ENCODE data around the gene RRP12. TPM values are rescaled to one million over a fixed set of nuclear protein-coding genes. Genes with fewer than 3 reads are reported as not detected.
A peak's percentile ranks its signal among the peaks of the same experiment; 100 is the strongest.

RRP12 gene
- total RNA-seq, 2 donors from 2014 or later: 33.0 to 34.7 TPM

- no peaks in the 10 kb centered on the region for H3K9me3 Mint-ChIP-seq
- H3K36me3 Mint-ChIP-seq (ENCODE audit: low read depth): peaks cover 16% of the 10 kb centered on the region
- 89 to 100% methylated on average over 3 of the region's 3 CpGs for WGBS, 2 experiments (ENCODE audit: insufficient coverage in 1 of 2, insufficient read length in 1 of 2)
- H3K9ac ChIP-seq (ENCODE audit: extremely low read depth, low read length, poor library complexity, severe bottlenecking): no peak overlapping the region
- H3K27ac ChIP-seq (ENCODE audit: low read depth, low read length): no peak overlapping the region
- peaks cover 54% of the 10 kb centered on the region for H3K4me1 Mint-ChIP-seq
- peak overlapping the region; percentile 84 for H3K27ac Mint-ChIP-seq
- no peak for TF ChIP-seq CTCF (conservative IDR thresholded peaks at IDR 0.05)
- H3K36me3 ChIP-seq (ENCODE audit: control insufficient read depth, insufficient read depth, low read length): peaks cover 3% of the 10 kb centered on the region
- peak overlapping the region; percentile 48 for H3K4me3 ChIP-seq (ENCODE audit: low read length)
- no peak for DNase-seq
- H3K27me3 Mint-ChIP-seq (ENCODE audit: insufficient read depth): peaks cover 1% of the 10 kb centered on the region
- H3K4me3 Mint-ChIP-seq: no peak overlapping the region
- peaks cover 9% of the 10 kb centered on the region for H3K4me1 ChIP-seq (ENCODE audit: control insufficient read depth, insufficient read depth, low read length)
- no peaks in the 10 kb centered on the region for H3K9me3 ChIP-seq (ENCODE audit: control insufficient read depth, low read length)
- no peaks in the 10 kb centered on the region for H3K27me3 ChIP-seq (ENCODE audit: control insufficient read depth, insufficient read depth, low read length, poor library complexity, severe bottlenecking)
Measured at GRCh38 chr10:97328646-97329453, 72.3 kb downstream of the RRP12 start.

GRCh38 chr10:97327348-97328294, 73.5 kb downstream of the RRP12 start:
- Histone ChIP-seq H3K27me3 (ENCODE audit: control insufficient read depth, insufficient read depth, low read length, poor library complexity, severe bottlenecking) (no peaks in the 10 kb centered on the region), H3K36me3 (ENCODE audit: control insufficient read depth, insufficient read depth, low read length) (peaks cover 3% of the 10 kb centered on the region), H3K4me3 (ENCODE audit: low read length) (no peak overlapping the region), H3K9ac (ENCODE audit: extremely low read depth, low read length, poor library complexity, severe bottlenecking) (no peak overlapping the region), H3K9me3 (ENCODE audit: control insufficient read depth, low read length) (no peaks in the 10 kb centered on the region), H3K27ac (ENCODE audit: low read depth, low read length) (no peak overlapping the region), H3K4me1 (ENCODE audit: control insufficient read depth, insufficient read depth, low read length) (peaks cover 9% of the 10 kb centered on the region)
- TF ChIP-seq CTCF (conservative IDR thresholded peaks at IDR 0.05): no peak
- no peaks in the 10 kb centered on the region for H3K9me3 Mint-ChIP-seq
- H3K27ac Mint-ChIP-seq: peak overlapping the region; percentile 84
- H3K4me3 Mint-ChIP-seq: peak overlapping the region; percentile 2
- H3K4me1 Mint-ChIP-seq: peaks cover 54% of the 10 kb centered on the region
- H3K27me3 Mint-ChIP-seq (ENCODE audit: insufficient read depth): peaks cover 1% of the 10 kb centered on the region
- DNase-seq: peak; percentile 51
- 75 to 76% methylated on average over 5 to 6 of the region's 7 CpGs for WGBS, 2 experiments (ENCODE audit: insufficient coverage in 1 of 2, insufficient read length in 1 of 2)
- H3K36me3 Mint-ChIP-seq (ENCODE audit: low read depth): peaks cover 16% of the 10 kb centered on the region

- no peak overlapping the region for H3K4me3 Mint-ChIP-seq
- H3K27ac ChIP-seq (ENCODE audit: low read depth, low read length): no peak overlapping the region
Measured at GRCh38 chr10:97325754-97326153, 75.4 kb downstream of the RRP12 start.

More at GRCh38 chr10:97325754-97326153, 75.4 kb downstream of the RRP12 start:
- Histone ChIP-seq H3K36me3 (ENCODE audit: control insufficient read depth, insufficient read depth, low read length) (no peaks in the 10 kb centered on the region), H3K9ac (ENCODE audit: extremely low read depth, low read length, poor library complexity, severe bottlenecking) (no peak overlapping the region), H3K4me1 (ENCODE audit: control insufficient read depth, insufficient read depth, low read length) (peaks cover 12% of the 10 kb centered on the region), H3K27me3 (ENCODE audit: control insufficient read depth, insufficient read depth, low read length, poor library complexity, severe bottlenecking) (peaks cover 2% of the 10 kb centered on the region), H3K4me3 (ENCODE audit: low read length) (no peak overlapping the region), H3K9me3 (ENCODE audit: control insufficient read depth, low read length) (no peaks in the 10 kb centered on the region)
- Mint-ChIP-seq H3K27ac (no peak overlapping the region), H3K36me3 (ENCODE audit: low read depth) (peaks cover 10% of the 10 kb centered on the region), H3K4me1 (peaks cover 54% of the 10 kb centered on the region), H3K9me3 (no peaks in the 10 kb centered on the region), H3K27me3 (ENCODE audit: insufficient read depth) (peaks cover 15% of the 10 kb centered on the region)
- peak; percentile 60 for DNase-seq
- WGBS, 2 experiments (ENCODE audit: insufficient coverage in 1 of 2, insufficient read length in 1 of 2): 87 to 88% methylated on average over 7 to 9 of the region's 9 CpGs
- TF ChIP-seq CTCF (conservative IDR thresholded peaks at IDR 0.05): no peak
